Measurements from ENCODE around the gene IFI44. TPM values are rescaled to one million over a fixed set of nuclear protein-coding genes. Genes with fewer than 3 reads are reported as not detected.

The IFI44 gene
- total and polyA plus RNA-seq, 2 donors (not counting 3 experiments of a cell fraction or from before 2014, with no cell fraction given), result 11.8 to 12.3 TPM

DNA sequence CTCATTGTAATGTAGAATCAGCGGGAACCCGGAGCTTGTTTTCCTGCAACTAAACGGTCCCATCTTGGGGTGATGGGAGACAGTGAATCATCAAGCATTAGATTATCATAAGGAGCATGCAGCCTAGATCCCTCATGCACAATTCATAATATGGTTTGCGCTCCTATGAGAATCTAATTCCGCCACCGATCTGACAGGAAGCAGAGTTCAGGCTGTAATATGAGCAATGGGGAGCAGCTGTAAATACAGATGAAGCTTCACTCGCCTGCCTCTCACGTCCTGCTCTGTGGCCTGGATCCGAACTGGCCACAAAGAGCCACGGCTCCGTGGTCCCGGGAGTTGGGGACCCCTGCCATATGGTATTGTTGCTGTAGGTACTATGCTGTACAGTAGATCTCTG is 1.6 kb downstream of the IFI44 start:
- Histone ChIP-seq H3K27ac (ENCODE audit: insufficient read depth, low read depth, low read length) (no peak overlapping the region), H3K4me3 (replicated peaks in 1 of 3; ENCODE audit: insufficient read depth in 1 of 3, low read depth in 1 of 3, low read length in 3 of 3) (no peak overlapping the region), H3K9ac (replicated peaks; ENCODE audit: extremely low read depth, insufficient read depth, low read length) (no peak overlapping the region), H3K79me2 (ENCODE audit: control insufficient read depth, insufficient read depth, low read length) (no peaks in the 10 kb centered on the region), H3K9me1 (replicated peaks; ENCODE audit: control insufficient read depth, extremely low read depth, insufficient read depth, low read length) (no peaks in the 10 kb centered on the region), H3K36me3 (ENCODE audit: control insufficient read depth in 2 of 2, extremely low read depth in 1 of 2, insufficient read depth in 2 of 2, low read length in 2 of 2) (no peaks in the 10 kb centered on the region), H3K27me3 (ENCODE audit: control insufficient read depth in 2 of 2, insufficient read depth in 2 of 2, low read length in 2 of 2) (no peaks in the 10 kb centered on the region), H2AFZ (ENCODE audit: low read depth, low read length) (no peak overlapping the region), H3K4me2 (ENCODE audit: insufficient read depth, low read length) (peak overlapping the region; percentile 81), H3K9me3 (replicated peaks; ENCODE audit: control insufficient read depth, insufficient read depth, low read length) (no peaks in the 10 kb centered on the region), H3K4me1 (ENCODE audit: control insufficient read depth, extremely low read depth, insufficient read depth, low read length) (peaks cover 8% of the 10 kb centered on the region), H4K20me1 (replicated peaks; ENCODE audit: control insufficient read depth, extremely low read depth, insufficient read depth, low read length) (no peaks in the 10 kb centered on the region)
- FAIRE-seq (no peak), DNase-seq (ENCODE audit: low read depth, low spot score) (peak; percentile 37)
- intact Hi-C loops (cut with micrococcal nuclease) (no loop called here), dilution Hi-C loops (cut with MboI; ENCODE audit: extremely low pct_ligation_motif_present, low sequenced_read_pairs) (no loop called here)
- TF ChIP-seq GATA2 (IDR thresholded peaks at IDR 0.05; ENCODE audit: insufficient read depth, insufficient read length, low read depth, low read length) (no peak), MYC (IDR thresholded peaks at IDR 0.05; ENCODE audit: low read depth, low read length) (no peak), EZH2 (IDR thresholded peaks at IDR 0.05; ENCODE audit: borderline replicate concordance, low read depth, low read length, severe bottlenecking) (no peak), CTCF (IDR thresholded peaks at IDR 0.05; ENCODE audit: extremely low read depth in 1 of 2, insufficient read depth in 1 of 2, low read depth in 1 of 2, low read length in 2 of 2) (no peak), POLR2A (IDR thresholded peaks at IDR 0.05; ENCODE audit: low read depth, low read length) (no peak), FOS (IDR thresholded peaks at IDR 0.05; ENCODE audit: borderline replicate concordance, insufficient read depth, low read length) (no peak), POLR2AphosphoS5 (IDR thresholded peaks at IDR 0.05; ENCODE audit: insufficient read depth, low read depth, low read length) (no peak), JUN (IDR thresholded peaks at IDR 0.05; ENCODE audit: borderline replicate concordance, insufficient read depth, insufficient read length, low read depth) (no peak)
- TF ChIP-seq, protein P1, sequence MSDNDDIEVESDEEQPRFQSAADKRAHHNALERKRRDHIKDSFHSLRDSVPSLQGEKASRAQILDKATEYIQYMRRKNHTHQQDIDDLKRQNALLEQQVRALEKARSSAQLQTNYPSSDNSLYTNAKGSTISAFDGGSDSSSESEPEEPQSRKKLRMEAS (IDR thresholded peaks at IDR 0.05; ENCODE audit: insufficient read depth, insufficient read length), result no peak
- ChIA-PET CTCF (interaction anchor here (1.0 kb wide), 1 partner anchor 33 kb away, joined by 4 read pairs; no protein-coding TSS in a partner anchor), POLR2A (no interaction called here)
- BruUV-seq (replicated peaks), result no TSS peak

All from endothelial cell of umbilical vein (primary cell).